A549 (cell line): Measurements from ENCODE around the gene RCOR2. TPM values are rescaled to one million over a fixed set of nuclear protein-coding genes. Genes with fewer than 3 reads are reported as not detected.
A peak's percentile ranks its signal among the peaks of the same experiment; 100 is the strongest.

ENCODE experiments used
- ATAC-seq, 2 experiments: fragments of 200-7000 bp in 1 of 2; fragments of >200 bp in 1 of 2; cut with Nextera tagmentation in 1 of 2; cut with Tn5 transposase in 1 of 2; 3 replicates each; pipeline versions ENCODE4 v1.8.0 to v1.9.1; 2018 to 2020; ENCODE audit warnings: mild to moderate bottlenecking in 1 of 2, moderate library complexity in 1 of 2
- CTCF ChIA-PET: fragments of 300-600 bp; sonication (Branson Sonifier 250); formaldehyde crosslinking; extraction: SDS; loops from one replicate; lab custom pipeline; 2021; ENCODE audit warnings: antibody characterized with exemption, inconsistent platforms; lab: Yijun Ruan, JAX
- POLR2A ChIA-PET: fragments of 350-600 bp; formaldehyde crosslinking; extraction: SDS; loops from one replicate; lab custom pipeline; 2021; ENCODE audit warnings: antibody characterized with exemption, inconsistent platforms; lab: Yijun Ruan, JAX
- DNase-seq, 2 experiments: peaks; one replicate each; pipeline versions ENCODE4 v3.0.0 to v3.0.0-alpha.2; 2011 to 2016; ENCODE audit warnings: low read depth in 1 of 2, low spot score in 1 of 2
- FAIRE-seq: peaks from 2 replicates; lab custom pipeline; 2011; peaks lifted over from hg19 to GRCh38; lab: Jason Lieb, UNC
- H3K27ac ChIP-seq, 2 experiments: fragments of >200 bp; sonication (Bioruptor Twin); formaldehyde crosslinking; 3 replicates each; pipeline ENCODE4 v1.5.1; 2016 to 2017
- H3K4me1 ChIP-seq: fragments of >200 bp; sonication (Bioruptor Twin); formaldehyde crosslinking; 3 replicates; pipeline ENCODE4 v1.6.1; 2016
- H3K4me2 ChIP-seq: fragments of >200 bp; sonication (Bioruptor Twin); formaldehyde crosslinking; 3 replicates; pipeline ENCODE4 v1.6.1; 2016
- H3K4me3 ChIP-seq: fragments of >200 bp; sonication (Bioruptor Twin); formaldehyde crosslinking; 3 replicates; pipeline ENCODE4 v1.5.1; 2016
- H3K9me3 ChIP-seq: fragments of >200 bp; sonication (Bioruptor Twin); formaldehyde crosslinking; 3 replicates; pipeline ENCODE4 v1.6.1; 2016
- BHLHE40 ChIP-seq: IDR thresholded peaks from 2 replicates; pipeline ENCODE4 v1.6.1; 2012; ENCODE audit warnings: low read depth, low read length, inconsistent platforms
- EHMT2 ChIP-seq: fragments of 200-600 bp; sonication (generic); IDR thresholded peaks from 2 replicates; pipeline ENCODE4 v1.6.1; 2016; ENCODE audit warnings: antibody characterized with exemption, low read depth, mild to moderate bottlenecking, moderate library complexity
- EP300 ChIP-seq, 2 experiments: fragments of >200 bp; sonication (Bioruptor Twin); formaldehyde crosslinking; IDR thresholded peaks; 2 replicates in 1 of 2; 3 replicates in 1 of 2; pipeline ENCODE4 v1.6.1; 2016 to 2017
- FOXS1 ChIP-seq: fragments of 250-450 bp; sonication (Bioruptor Pico); IDR thresholded peaks from 2 replicates; pipeline ENCODE4 v1.5.0; 2020; ENCODE audit warnings: mild to moderate bottlenecking, moderate library complexity
- HDAC2 ChIP-seq: fragments of 200-600 bp; sonication (generic); IDR thresholded peaks from 2 replicates; pipeline ENCODE4 v1.6.1; 2016
- KDM1A ChIP-seq: fragments of 200-600 bp; sonication (generic); IDR thresholded peaks from 2 replicates; pipeline ENCODE4 v1.6.1; 2016; ENCODE audit warnings: low read depth, mild to moderate bottlenecking
- KDM5A ChIP-seq: fragments of 200-600 bp; sonication (generic); IDR thresholded peaks from 2 replicates; pipeline ENCODE4 v1.6.1; 2016; ENCODE audit warnings: antibody characterized with exemption, mild to moderate bottlenecking
- MAZ ChIP-seq: fragments of 150-350 bp; IDR thresholded peaks from 2 replicates; pipeline ENCODE4 v1.6.1; 2014; ENCODE audit warnings: antibody characterized with exemption, low read depth, low read length, borderline replicate concordance
- NFE2L2 ChIP-seq: fragments of 150-350 bp; conservative IDR thresholded peaks from 2 replicates; pipeline ENCODE4 v1.6.1; 2014; ENCODE audit warnings: low read length
- NPAS2 ChIP-seq: fragments of 250-450 bp; sonication (Bioruptor Pico); IDR thresholded peaks from 2 replicates; pipeline ENCODE4 v1.8.0; 2022; ENCODE audit warnings: mild to moderate bottlenecking, moderate library complexity, borderline replicate concordance
- NR3C1 ChIP-seq: fragments of >200 bp; sonication (Bioruptor Twin); formaldehyde crosslinking; IDR thresholded peaks from 3 replicates; pipeline ENCODE4 v1.6.1; 2017
- PHF8 ChIP-seq: fragments of 200-600 bp; sonication (generic); IDR thresholded peaks from 2 replicates; pipeline ENCODE4 v1.6.1; 2016; ENCODE audit warnings: low read depth, mild to moderate bottlenecking, antibody characterized with exemption, moderate library complexity, borderline replicate concordance
- RARB ChIP-seq: fragments of 250-450 bp; sonication (Bioruptor Pico); IDR thresholded peaks from 2 replicates; pipeline ENCODE4 v1.8.0; 2021; ENCODE audit warnings: mild to moderate bottlenecking, moderate library complexity
- RCOR1 ChIP-seq: fragments of 150-350 bp; IDR thresholded peaks from 2 replicates; pipeline ENCODE4 v1.6.1; 2014; ENCODE audit warnings: antibody characterized with exemption, low read length, low read depth
- TP53 ChIP-seq: fragments of 250-450 bp; sonication (Bioruptor Pico); IDR thresholded peaks from 2 replicates; pipeline ENCODE4 v1.5.0; 2021; ENCODE audit warnings: mild to moderate bottlenecking, moderate library complexity
- ZFP36 ChIP-seq: fragments of 450-650 bp; IDR thresholded peaks from 2 replicates; pipeline ENCODE4 v1.6.1; 2014; ENCODE audit warnings: borderline replicate concordance; ENCODE audit not compliant: partially characterized antibody
- WGBS: methylation state at CpG from one replicate; pipeline ENCODE4 v1.1.6; 2017; ENCODE audit errors: missing lambda C conversion rate; 5-methylcytosine and 5-hydroxymethylcytosine counted together
- polyA plus RNA-seq, 4 experiments: library from polyadenylated mRNA; depleted of rRNA in 3 of 4; stranded (reverse); fragments of >200 nt; fragmentation: RNase III in 1 of 4; extraction: RNeasy Plus Mini Kit Qiagen cat#74134 plus additional on column Dnase treatment in 1 of 4; gene quantifications; 2 replicates in 3 of 4; 3 replicates in 1 of 4; pipeline ENCODE4 v1.2.3, GENCODE V29; 2011 to 2017
- TF ChIP-seq, protein P1 (sequence below): fragments of 150-350 bp; IDR thresholded peaks from 2 replicates; pipeline ENCODE4 v1.6.1; 2014; ENCODE audit warnings: low read depth, mild to moderate bottlenecking, low read length
- TF ChIP-seq, protein P2 (sequence below): fragments of 250-450 bp; sonication (Bioruptor Pico); IDR thresholded peaks from 2 replicates; pipeline ENCODE4 v1.5.0; 2021; ENCODE audit warnings: mild to moderate bottlenecking, moderate library complexity, borderline replicate concordance
- TF ChIP-seq, protein P3 (sequence below): fragments of >200 bp; sonication (Bioruptor Twin); formaldehyde crosslinking; IDR thresholded peaks from 3 replicates; pipeline ENCODE4 v1.5.1; 2016
- TF ChIP-seq, protein P4 (sequence below): fragments of 450-650 bp; IDR thresholded peaks from 2 replicates; pipeline ENCODE4 v1.6.1; 2014; ENCODE audit warnings: antibody characterized with exemption
- TF ChIP-seq, protein P5 (sequence below): fragments of >200 bp; sonication (Bioruptor Twin); formaldehyde crosslinking; IDR thresholded peaks from 2 replicates; pipeline ENCODE4 v1.6.1; 2016

RCOR2 gene
- polyA plus RNA-seq, 2 of the 4 experiments (the other 2 are of a cell fraction), result 0.46 to 2.5 TPM

DNA sequence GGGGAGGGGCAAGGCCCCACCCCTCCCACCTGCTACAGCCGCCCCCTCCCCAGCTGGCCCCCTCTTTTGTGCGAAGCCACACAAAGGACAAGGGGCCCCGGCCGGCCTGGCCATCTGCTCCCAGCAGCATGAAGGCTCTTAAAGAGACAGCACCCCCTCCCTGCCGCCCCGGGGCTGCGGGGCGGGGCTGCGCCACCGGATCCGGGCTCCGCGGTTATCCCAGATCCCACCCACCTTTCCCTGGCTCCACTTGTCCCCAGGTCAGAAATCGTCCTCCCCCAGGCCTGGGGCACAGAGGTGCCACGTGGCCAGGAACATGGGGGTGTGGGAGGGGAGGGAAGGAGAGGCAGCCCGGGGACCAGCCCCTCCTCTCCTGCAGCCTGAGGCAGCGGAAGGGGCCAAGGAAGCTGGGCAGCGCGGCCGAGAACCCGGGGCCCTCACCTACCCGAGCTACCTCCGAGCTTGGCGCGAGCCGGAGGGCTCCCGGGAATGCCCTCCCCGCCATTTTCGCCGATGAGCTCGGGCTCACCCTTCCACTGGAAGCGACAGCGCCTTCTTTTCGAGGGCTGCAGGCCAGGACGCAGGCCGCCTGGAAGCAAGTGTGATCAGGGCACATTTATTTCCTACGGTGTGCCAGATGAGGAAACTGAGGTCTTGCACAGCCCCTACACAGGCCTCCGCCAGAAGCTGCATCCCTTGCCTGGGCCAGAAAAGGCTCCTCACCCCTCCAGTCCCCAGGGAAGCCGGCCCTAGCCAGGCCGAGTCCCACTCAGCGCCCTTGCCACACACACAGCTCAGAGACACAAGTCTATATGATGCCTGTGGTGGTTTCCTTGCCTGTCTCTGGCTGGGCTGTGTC is 2.5 kb upstream of the RCOR2 start:
- ATAC-seq, result no peak
- no peak for FAIRE-seq
- no peaks in the 10 kb centered on the region for H3K9me3 ChIP-seq
- TF ChIP-seq, protein P1, sequence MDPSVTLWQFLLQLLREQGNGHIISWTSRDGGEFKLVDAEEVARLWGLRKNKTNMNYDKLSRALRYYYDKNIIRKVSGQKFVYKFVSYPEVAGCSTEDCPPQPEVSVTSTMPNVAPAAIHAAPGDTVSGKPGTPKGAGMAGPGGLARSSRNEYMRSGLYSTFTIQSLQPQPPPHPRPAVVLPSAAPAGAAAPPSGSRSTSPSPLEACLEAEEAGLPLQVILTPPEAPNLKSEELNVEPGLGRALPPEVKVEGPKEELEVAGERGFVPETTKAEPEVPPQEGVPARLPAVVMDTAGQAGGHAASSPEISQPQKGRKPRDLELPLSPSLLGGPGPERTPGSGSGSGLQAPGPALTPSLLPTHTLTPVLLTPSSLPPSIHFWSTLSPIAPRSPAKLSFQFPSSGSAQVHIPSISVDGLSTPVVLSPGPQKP, result no peak
- TF ChIP-seq NR3C1 (no peak), MAZ (no peak), BHLHE40 (no peak), TP53 (CRISPR knock-in tag) (no peak), RCOR1 (no peak), NPAS2 (no peak), HDAC2 (no peak), KDM5A (no peak), EHMT2 (no peak), RARB (no peak), ZFP36 (no peak), EP300 (IDR thresholded peaks at IDR 0.05) (no peak)
- TF ChIP-seq, protein P2, sequence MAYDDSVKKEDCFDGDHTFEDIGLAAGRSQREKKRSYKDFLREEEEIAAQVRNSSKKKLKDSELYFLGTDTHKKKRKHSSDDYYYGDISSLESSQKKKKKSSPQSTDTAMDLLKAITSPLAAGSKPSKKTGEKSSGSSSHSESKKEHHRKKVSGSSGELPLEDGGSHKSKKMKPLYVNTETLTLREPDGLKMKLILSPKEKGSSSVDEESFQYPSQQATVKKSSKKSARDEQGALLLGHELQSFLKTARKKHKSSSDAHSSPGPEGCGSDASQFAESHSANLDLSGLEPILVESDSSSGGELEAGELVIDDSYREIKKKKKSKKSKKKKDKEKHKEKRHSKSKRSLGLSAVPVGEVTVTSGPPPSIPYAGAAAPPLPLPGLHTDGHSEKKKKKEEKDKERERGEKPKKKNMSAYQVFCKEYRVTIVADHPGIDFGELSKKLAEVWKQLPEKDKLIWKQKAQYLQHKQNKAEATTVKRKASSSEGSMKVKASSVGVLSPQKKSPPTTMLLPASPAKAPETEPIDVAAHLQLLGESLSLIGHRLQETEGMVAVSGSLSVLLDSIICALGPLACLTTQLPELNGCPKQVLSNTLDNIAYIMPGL (CRISPR knock-in tag), result no peak
- TF ChIP-seq, protein P3, sequence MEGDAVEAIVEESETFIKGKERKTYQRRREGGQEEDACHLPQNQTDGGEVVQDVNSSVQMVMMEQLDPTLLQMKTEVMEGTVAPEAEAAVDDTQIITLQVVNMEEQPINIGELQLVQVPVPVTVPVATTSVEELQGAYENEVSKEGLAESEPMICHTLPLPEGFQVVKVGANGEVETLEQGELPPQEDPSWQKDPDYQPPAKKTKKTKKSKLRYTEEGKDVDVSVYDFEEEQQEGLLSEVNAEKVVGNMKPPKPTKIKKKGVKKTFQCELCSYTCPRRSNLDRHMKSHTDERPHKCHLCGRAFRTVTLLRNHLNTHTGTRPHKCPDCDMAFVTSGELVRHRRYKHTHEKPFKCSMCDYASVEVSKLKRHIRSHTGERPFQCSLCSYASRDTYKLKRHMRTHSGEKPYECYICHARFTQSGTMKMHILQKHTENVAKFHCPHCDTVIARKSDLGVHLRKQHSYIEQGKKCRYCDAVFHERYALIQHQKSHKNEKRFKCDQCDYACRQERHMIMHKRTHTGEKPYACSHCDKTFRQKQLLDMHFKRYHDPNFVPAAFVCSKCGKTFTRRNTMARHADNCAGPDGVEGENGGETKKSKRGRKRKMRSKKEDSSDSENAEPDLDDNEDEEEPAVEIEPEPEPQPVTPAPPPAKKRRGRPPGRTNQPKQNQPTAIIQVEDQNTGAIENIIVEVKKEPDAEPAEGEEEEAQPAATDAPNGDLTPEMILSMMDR, result no peak
- TF ChIP-seq, protein P4, sequence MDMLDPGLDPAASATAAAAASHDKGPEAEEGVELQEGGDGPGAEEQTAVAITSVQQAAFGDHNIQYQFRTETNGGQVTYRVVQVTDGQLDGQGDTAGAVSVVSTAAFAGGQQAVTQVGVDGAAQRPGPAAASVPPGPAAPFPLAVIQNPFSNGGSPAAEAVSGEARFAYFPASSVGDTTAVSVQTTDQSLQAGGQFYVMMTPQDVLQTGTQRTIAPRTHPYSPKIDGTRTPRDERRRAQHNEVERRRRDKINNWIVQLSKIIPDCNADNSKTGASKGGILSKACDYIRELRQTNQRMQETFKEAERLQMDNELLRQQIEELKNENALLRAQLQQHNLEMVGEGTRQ, result no peak
- TF ChIP-seq, all 56 proteins: peak for 0
- ChIA-PET POLR2A (no interaction called here), CTCF (interaction anchor here (0.6 to 3.7 kb wide), 10 partner anchors 9 to 232 kb away, joined by 3 to 30 read pairs (median 6); partner anchors contain the start of genes MARK2 and ZFTA)
- peaks cover 37% of the 10 kb centered on the region for H3K4me1 ChIP-seq
- WGBS, result 70% methylated on average over 27 of the region's 41 CpGs
- no peak overlapping the region for H3K4me3 ChIP-seq
- DNase-seq, result no peak
- H3K27ac ChIP-seq, result peak overlapping the region; percentile 13 to 92; a peak in 5 of 6 replicates
- H3K4me2 ChIP-seq, result peak overlapping the region; percentile 100; the same call in 2 of the 3 replicates

DNA sequence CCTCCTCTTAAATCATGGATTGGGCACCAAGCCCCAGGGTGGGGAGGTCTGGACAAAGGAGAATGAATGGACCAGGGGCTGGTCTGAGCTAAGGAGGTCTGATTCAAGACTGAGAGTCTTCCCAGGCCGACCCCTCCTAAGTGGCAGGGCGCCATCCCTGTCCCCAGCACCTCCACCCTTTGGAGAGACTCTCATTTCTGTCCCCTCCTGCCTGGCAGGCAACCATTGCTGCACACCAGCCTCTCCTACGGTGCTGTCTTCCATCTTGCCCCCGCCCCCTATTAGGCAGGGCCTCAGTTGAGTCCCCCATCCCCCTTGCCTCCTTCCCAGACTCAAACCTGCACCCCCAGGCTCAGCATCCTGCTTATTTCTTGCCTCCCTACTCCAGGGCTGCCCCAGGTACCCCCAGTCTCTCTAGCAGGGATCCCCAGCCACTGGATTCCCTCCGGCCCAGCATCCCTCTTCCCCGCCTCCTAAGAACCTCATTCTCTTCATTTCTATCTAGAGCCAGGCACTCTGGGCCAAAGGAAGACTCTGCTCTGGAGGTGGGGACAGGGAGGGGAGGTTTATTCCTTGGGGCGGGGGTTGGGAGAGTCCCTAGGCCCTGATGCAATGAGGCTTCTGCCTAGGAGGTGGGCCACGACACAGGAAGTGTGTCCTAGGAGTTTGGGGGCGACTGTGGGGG is 1.7 kb upstream of the RCOR2 start:
- POLR2A ChIA-PET, result interaction anchor here (1.1 kb wide), 1 partner anchor 16 kb away, joined by 3 read pairs; no protein-coding TSS in a partner anchor
- no peaks in the 10 kb centered on the region for H3K9me3 ChIP-seq
- DNase-seq, result no peak
- 77% methylated on average over 6 of the region's 9 CpGs for WGBS
- H3K4me3 ChIP-seq, result no peak overlapping the region; the same call in 1 of the 3 replicates
- TF ChIP-seq BHLHE40 (no peak), KDM1A (no peak), FOXS1 (CRISPR knock-in tag) (no peak), NFE2L2 (no peak), PHF8 (no peak)
- TF ChIP-seq, protein P5, sequence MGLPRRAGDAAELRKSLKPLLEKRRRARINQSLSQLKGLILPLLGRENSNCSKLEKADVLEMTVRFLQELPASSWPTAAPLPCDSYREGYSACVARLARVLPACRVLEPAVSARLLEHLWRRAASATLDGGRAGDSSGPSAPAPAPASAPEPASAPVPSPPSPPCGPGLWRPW, result no peak
- TF ChIP-seq, all 56 proteins: peak for 0
- FAIRE-seq, result no peak
- ATAC-seq, result peak in 1 of 2 experiments; percentile 15; a peak in 3 of 6 replicates
- Histone ChIP-seq H3K27ac (peak overlapping the region; percentile 83 to 92), H3K4me1 (peaks cover 37% of the 10 kb centered on the region), H3K4me2 (peak overlapping the region; percentile 100)
- CTCF ChIA-PET, result interaction anchor here (1.3 to 6.9 kb wide), 7 partner anchors 12 to 151 kb away, joined by 3 to 57 read pairs (median 14); partner anchors contain the start of gene MARK2
